GM12872 (cell line): ENCODE data around the gene PRR5L.
A peak's percentile ranks its signal among the peaks of the same experiment; 100 is the strongest.

Source experiments
- CTCF ChIP-seq: IDR thresholded peaks from 3 replicates; pipeline ENCODE4 v1.5.1; 2011; ENCODE audit warnings: low read depth, mild to moderate bottlenecking, low read length, moderate library complexity; ENCODE audit not compliant: insufficient read depth

PRR5L gene

GRCh38 chr11:36376888-36377758 lies 81.0 kb downstream of the PRR5L start:
- peak; percentile 30; the same call in 1 of the 3 replicates for TF ChIP-seq CTCF

- TF ChIP-seq CTCF, result no peak
Measured at GRCh38 chr11:36377759-36378564, 81.9 kb downstream of the PRR5L start.

- no peak for TF ChIP-seq CTCF
Measured at GRCh38 chr11:36379653-36380052, 83.6 kb downstream of the PRR5L start.

GRCh38 chr11:36380296-36381014 lies 84.4 kb downstream of the PRR5L start:
- no peak for TF ChIP-seq CTCF

GRCh38 chr11:36381015-36381360 lies 84.9 kb downstream of the PRR5L start:
- no peak for TF ChIP-seq CTCF

- no peak for TF ChIP-seq CTCF
Measured at GRCh38 chr11:36383195-36383594, 87.1 kb downstream of the PRR5L start.
